Measurements from ENCODE around the gene NTRK3. TPM values are rescaled to one million over a fixed set of nuclear protein-coding genes. Genes with fewer than 3 reads are reported as not detected.

The NTRK3 gene
- total and polyA plus RNA-seq, 2 of the 8 experiments (the other 6 are each of a cell fraction or from before 2014, with no cell fraction given): 4.5 to 6.8 TPM

GRCh38 chr15:87930457-87930856 lies 326.1 kb downstream of the NTRK3 start (continued):
- TF ChIP-seq CHD7 (IDR thresholded peaks at IDR 0.05; ENCODE audit: insufficient replicate concordance, low read length): no peak
